Measurements from ENCODE around the gene NRARP. TPM values are rescaled to one million over a fixed set of nuclear protein-coding genes. Genes with fewer than 3 reads are reported as not detected.

The NRARP gene
- total and polyA plus RNA-seq, 10 of the 15 experiments (the other 5 are each of a cell fraction or from before 2014, with no cell fraction given) = 0.06 to 9.2 (median 2.2) TPM; not detected in 2

DNA sequence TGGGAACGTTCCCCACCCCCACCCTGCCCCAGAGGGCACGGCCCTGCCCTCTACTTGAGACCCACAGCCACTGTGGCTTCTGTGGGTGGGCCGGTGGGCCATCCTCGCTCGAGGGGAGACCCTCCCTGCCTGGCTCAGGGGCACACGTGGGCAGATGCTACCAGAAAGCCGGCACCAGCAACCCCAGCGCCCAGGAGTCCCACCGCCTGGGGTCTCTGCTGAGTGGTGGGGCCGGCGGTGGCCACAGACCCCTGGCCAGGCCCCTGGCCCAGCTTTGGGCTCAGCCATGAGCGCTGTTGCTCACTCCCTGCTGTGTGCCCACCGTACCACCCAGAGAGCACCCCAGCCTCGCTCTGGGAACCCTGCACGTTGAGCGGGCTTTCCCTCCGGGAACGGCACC lies 16.5 kb upstream of the NRARP start:
- no peak for FAIRE-seq
- WGBS (ENCODE audit: insufficient coverage, insufficient replicate concordance, low lambda C conversion rate, missing lambda C conversion rate) = 70% methylated on average over 17 of the region's 18 CpGs
- BruUV-seq (replicated peaks) = no TSS peak
- H3K4me1 ChIP-seq (ENCODE audit: control insufficient read depth, insufficient read depth, low read length) = peaks cover 5% of the 10 kb centered on the region
- RAD21 ChIA-PET (ENCODE audit: unreplicated experiment) = interaction anchor here (3.5 kb wide), 1 partner anchor 17 kb away, joined by 20 read pairs; the partner anchor contains the start of gene NRARP
- no peak for ATAC-seq
- no peaks in the 10 kb centered on the region; the same call in 2 of the 3 replicates for H3K9me3 ChIP-seq (replicated peaks; ENCODE audit: control insufficient read depth, insufficient read depth, low read length)
- H3K4me3 ChIP-seq = no peak overlapping the region
- SMC1A ChIA-PET (ENCODE audit: uncharacterized antibody, unreplicated experiment) = no interaction called here
- no peak overlapping the region for H3K27ac ChIP-seq (ENCODE audit: control insufficient read depth, insufficient read depth)
- no peak overlapping the region for H2AFZ ChIP-seq (ENCODE audit: control insufficient read depth, low read depth, low read length)
- H3K9ac ChIP-seq (ENCODE audit: control insufficient read depth, insufficient read depth, low read length) = no peak overlapping the region
- no peaks in the 10 kb centered on the region for H3K36me3 ChIP-seq (ENCODE audit: control insufficient read depth in 2 of 2, insufficient read depth in 2 of 2, low read length in 1 of 2)
- POLR2A ChIA-PET = interaction anchor here (1.3 kb wide), 1 partner anchor 16 kb away, joined by 3 read pairs; the partner anchor contains the start of gene NRARP
- no peak overlapping the region for H3K4me2 ChIP-seq (ENCODE audit: control insufficient read depth, insufficient read depth)
- CTCF ChIA-PET = interaction anchor here (1.3 kb wide), 1 partner anchor 16 kb away, joined by 3 read pairs; the partner anchor contains the start of gene NRARP
- H4K20me1 ChIP-seq (ENCODE audit: control insufficient read depth, insufficient read depth) = no peaks in the 10 kb centered on the region
- H3K27me3 ChIP-seq (replicated peaks in 1 of 2; ENCODE audit: control insufficient read depth in 2 of 2, insufficient read depth in 2 of 2, low read length in 1 of 2) = no peaks in the 10 kb centered on the region
- no peaks in the 10 kb centered on the region for H3K79me2 ChIP-seq (ENCODE audit: control insufficient read depth, insufficient read depth, low read length)
- in situ Hi-C loops (cut with MboI) = no loop called here
- TF ChIP-seq RAD51 (IDR thresholded peaks at IDR 0.05) (no peak), FOXM1 (IDR thresholded peaks at IDR 0.05; ENCODE audit: low read depth, low read length) (no peak), SMARCA5 (IDR thresholded peaks at IDR 0.05) (no peak), SMAD5 (IDR thresholded peaks at IDR 0.05; ENCODE audit: low read depth) (no peak), FOXK2 (IDR thresholded peaks at IDR 0.05) (no peak)
- no peak for DNase-seq (ENCODE audit: low read depth, low spot score)
- intact Hi-C loops (cut with micrococcal nuclease; ENCODE audit: unreplicated experiment) = no loop called here

DNA sequence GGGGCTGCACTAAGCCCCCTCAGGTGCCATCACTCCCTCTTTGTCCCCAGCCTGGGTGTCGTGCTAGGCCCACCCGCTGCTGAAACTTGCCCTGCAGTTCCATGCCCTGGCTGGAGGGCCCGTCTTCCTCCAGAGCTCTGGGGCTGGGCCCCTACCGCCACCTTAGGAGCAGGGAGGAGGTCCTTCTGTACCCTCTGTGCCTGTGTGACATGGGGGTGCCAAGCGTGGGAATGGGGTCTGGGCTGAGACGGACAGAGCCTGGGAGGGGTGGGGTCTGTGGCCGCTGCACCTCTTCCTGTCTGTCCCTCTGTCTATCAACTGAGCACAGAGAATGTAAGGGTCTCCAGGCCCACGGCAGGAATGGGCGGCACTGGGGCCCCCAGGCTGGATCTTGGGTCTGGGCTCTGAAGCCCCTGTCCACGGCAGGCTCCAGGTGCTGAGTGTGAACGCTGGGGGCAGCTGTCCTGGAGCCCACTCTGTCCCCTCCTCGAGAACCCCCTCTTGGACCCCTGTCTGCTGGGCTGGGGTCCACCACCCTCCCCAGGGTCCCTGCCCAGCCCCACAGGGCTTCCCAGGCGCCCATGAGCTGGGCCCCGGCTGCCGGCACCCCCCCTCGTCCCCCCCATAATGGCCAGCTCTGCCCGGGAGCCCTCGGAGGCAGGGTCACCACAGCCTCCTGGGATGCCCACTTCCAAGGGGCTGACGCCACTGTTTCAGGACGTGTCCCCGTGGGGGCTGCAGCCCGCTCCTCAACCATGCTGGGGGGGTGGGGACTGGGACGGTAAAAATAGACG lies 15.8 kb upstream of the NRARP start:
- H3K4me3 ChIP-seq = no peak overlapping the region
- FAIRE-seq (no peak), DNase-seq (ENCODE audit: low read depth, low spot score) (no peak), ATAC-seq (no peak)
- ChIA-PET SMC1A (ENCODE audit: uncharacterized antibody, unreplicated experiment) (interaction anchor here (0.6 kb wide), 1 partner anchor 17 kb away, joined by 3 read pairs; no protein-coding TSS in a partner anchor), RAD21 (ENCODE audit: unreplicated experiment) (interaction anchor here (3.5 kb wide), 1 partner anchor 16 kb away, joined by 20 read pairs; the partner anchor contains the start of gene NRARP), CTCF (interaction anchor here (1.3 kb wide), 1 partner anchor 16 kb away, joined by 3 read pairs; the partner anchor contains the start of gene NRARP), POLR2A (interaction anchor here (0.5 to 2.2 kb wide), 2 partner anchors 16 to 234 kb away, joined by 8 to 19 read pairs; partner anchors contain the start of genes MRPL41 and NRARP)
- peaks cover 5% of the 10 kb centered on the region for H3K4me1 ChIP-seq (ENCODE audit: control insufficient read depth, insufficient read depth, low read length)
- no peak overlapping the region for H3K4me2 ChIP-seq (ENCODE audit: control insufficient read depth, insufficient read depth)
- intact Hi-C loops (cut with micrococcal nuclease; ENCODE audit: unreplicated experiment) = no loop called here
- in situ Hi-C loops (cut with MboI) = no loop called here
- H3K9me3 ChIP-seq (replicated peaks; ENCODE audit: control insufficient read depth, insufficient read depth, low read length) = no peaks in the 10 kb centered on the region; the same call in 2 of the 3 replicates
- H4K20me1 ChIP-seq (ENCODE audit: control insufficient read depth, insufficient read depth) = no peaks in the 10 kb centered on the region
- 49% methylated on average over 21 of the region's 24 CpGs for WGBS (ENCODE audit: insufficient coverage, insufficient replicate concordance, low lambda C conversion rate, missing lambda C conversion rate)
- H3K27ac ChIP-seq (ENCODE audit: control insufficient read depth, insufficient read depth) = no peak overlapping the region
- no peaks in the 10 kb centered on the region for H3K36me3 ChIP-seq (ENCODE audit: control insufficient read depth in 2 of 2, insufficient read depth in 2 of 2, low read length in 1 of 2)
- BruUV-seq (replicated peaks) = no TSS peak
- H3K9ac ChIP-seq (ENCODE audit: control insufficient read depth, insufficient read depth, low read length) = no peak overlapping the region
- no peak overlapping the region for H2AFZ ChIP-seq (ENCODE audit: control insufficient read depth, low read depth, low read length)
- H3K27me3 ChIP-seq (replicated peaks in 1 of 2; ENCODE audit: control insufficient read depth in 2 of 2, insufficient read depth in 2 of 2, low read length in 1 of 2) = no peaks in the 10 kb centered on the region
- H3K79me2 ChIP-seq (ENCODE audit: control insufficient read depth, insufficient read depth, low read length) = no peaks in the 10 kb centered on the region
- TF ChIP-seq POLR2A (IDR thresholded peaks at IDR 0.05; ENCODE audit: low read depth, low read length) = no peak
- TF ChIP-seq, protein P1, sequence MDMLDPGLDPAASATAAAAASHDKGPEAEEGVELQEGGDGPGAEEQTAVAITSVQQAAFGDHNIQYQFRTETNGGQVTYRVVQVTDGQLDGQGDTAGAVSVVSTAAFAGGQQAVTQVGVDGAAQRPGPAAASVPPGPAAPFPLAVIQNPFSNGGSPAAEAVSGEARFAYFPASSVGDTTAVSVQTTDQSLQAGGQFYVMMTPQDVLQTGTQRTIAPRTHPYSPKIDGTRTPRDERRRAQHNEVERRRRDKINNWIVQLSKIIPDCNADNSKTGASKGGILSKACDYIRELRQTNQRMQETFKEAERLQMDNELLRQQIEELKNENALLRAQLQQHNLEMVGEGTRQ (IDR thresholded peaks at IDR 0.05; ENCODE audit: borderline replicate concordance, low read depth, low read length) = no peak
- no peak for TF ChIP-seq RFX5 (IDR thresholded peaks at IDR 0.05; ENCODE audit: low read depth, low read length)
- no peak for TF ChIP-seq RELA (IDR thresholded peaks at IDR 0.05; ENCODE audit: borderline replicate concordance, partially characterized antibody)
- no peak for TF ChIP-seq JUNB (IDR thresholded peaks at IDR 0.05)
- TF ChIP-seq KAT2A (conservative IDR thresholded peaks at IDR 0.05; ENCODE audit: control insufficient read depth, low read depth, low read length) = no peak
- TF ChIP-seq, protein P2, sequence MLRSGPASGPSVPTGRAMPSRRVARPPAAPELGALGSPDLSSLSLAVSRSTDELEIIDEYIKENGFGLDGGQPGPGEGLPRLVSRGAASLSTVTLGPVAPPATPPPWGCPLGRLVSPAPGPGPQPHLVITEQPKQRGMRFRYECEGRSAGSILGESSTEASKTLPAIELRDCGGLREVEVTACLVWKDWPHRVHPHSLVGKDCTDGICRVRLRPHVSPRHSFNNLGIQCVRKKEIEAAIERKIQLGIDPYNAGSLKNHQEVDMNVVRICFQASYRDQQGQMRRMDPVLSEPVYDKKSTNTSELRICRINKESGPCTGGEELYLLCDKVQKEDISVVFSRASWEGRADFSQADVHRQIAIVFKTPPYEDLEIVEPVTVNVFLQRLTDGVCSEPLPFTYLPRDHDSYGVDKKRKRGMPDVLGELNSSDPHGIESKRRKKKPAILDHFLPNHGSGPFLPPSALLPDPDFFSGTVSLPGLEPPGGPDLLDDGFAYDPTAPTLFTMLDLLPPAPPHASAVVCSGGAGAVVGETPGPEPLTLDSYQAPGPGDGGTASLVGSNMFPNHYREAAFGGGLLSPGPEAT (IDR thresholded peaks at IDR 0.05; ENCODE audit: low read depth) = no peak

All from GM12878 (cell line).